Prostate gland (tissue), 2 donors: Measurements from ENCODE around the gene SPRING1. TPM values are rescaled to one million over a fixed set of nuclear protein-coding genes. Genes with fewer than 3 reads are reported as not detected.

Experiments used
- DNase-seq: peaks from one replicate; pipeline ENCODE4 v3.0.0-alpha.2; 2019; ENCODE audit warnings: low spot score
- H3K27ac ChIP-seq, 2 donors: fragments of 200-600 bp; sonication (generic); 2 replicates each; pipeline ENCODE4 v1.5.1; 2017 to 2019
- H3K27me3 ChIP-seq: fragments of 200-600 bp; sonication (generic); replicated peaks from 2 replicates; pipeline ENCODE4 v1.5.1; 2019; ENCODE audit not compliant: insufficient read depth
- H3K36me3 ChIP-seq, 2 donors: fragments of 200-600 bp; sonication (generic); 1 replicate in 1 of 2; 2 replicates in 1 of 2; pipeline versions ENCODE4 v1.5.1 to v1.8.1; 2017 to 2019
- H3K4me1 ChIP-seq: fragments of 200-600 bp; sonication (generic); replicated peaks from 2 replicates; pipeline ENCODE4 v1.5.1; 2019
- H3K4me3 ChIP-seq, 2 donors: fragments of 200-600 bp; sonication (generic); 2 replicates each; pipeline ENCODE4 v1.5.1; 2017 to 2019
- H3K9me3 ChIP-seq: fragments of 200-600 bp; sonication (generic); 2 replicates; pipeline ENCODE4 v1.5.1; 2017
- POLR2A ChIP-seq: fragments of 450-650 bp; IDR thresholded peaks from one replicate; pipeline ENCODE4 v1.6.1; 2016; ENCODE audit warnings: antibody characterized with exemption, mild to moderate bottlenecking
- POLR2AphosphoS5 ChIP-seq: sonication (generic); formaldehyde crosslinking; IDR thresholded peaks from one replicate; pipeline ENCODE4 v1.6.1; 2017; ENCODE audit warnings: antibody characterized with exemption
- WGBS: methylation state at CpG from one replicate; pipeline ENCODE4 v1.1.5; 2018; 5-methylcytosine and 5-hydroxymethylcytosine counted together
- intact Hi-C: fragments of 100-400 bp; cut with DNase I; formaldehyde crosslinking; loops from one replicate; pipeline ENCODE4 v1.14.2; 2022
- small RNA-seq, 2 donors: library from RNA; depleted of rRNA; stranded (forward); fragments of <200 nt; gene quantifications; one replicate each; pipeline ENCODE3, GENCODE V24; 2016
- total RNA-seq, 2 donors: library from RNA; depleted of rRNA; stranded (reverse); fragments of >200 nt; gene quantifications; one replicate each; pipeline ENCODE4 v1.1.0, GENCODE V29; 2016
- TF ChIP-seq, protein P1 (sequence below), 4 experiments: fragments of 200-600 bp in 2 of 4; fragments of 450-650 bp in 2 of 4; sonication (generic) in 2 of 4; IDR thresholded peaks; 1 replicate in 3 of 4; 2 replicates in 1 of 4; pipeline ENCODE4 v1.5.1; 2016 to 2019; ENCODE audit warnings: antibody characterized with exemption in 4 of 4, mild to moderate bottlenecking in 2 of 4, moderate library complexity in 2 of 4

Gene SPRING1
- total RNA-seq, 2 donors from 2014 or later: 12.9 to 21.0 TPM

DNA sequence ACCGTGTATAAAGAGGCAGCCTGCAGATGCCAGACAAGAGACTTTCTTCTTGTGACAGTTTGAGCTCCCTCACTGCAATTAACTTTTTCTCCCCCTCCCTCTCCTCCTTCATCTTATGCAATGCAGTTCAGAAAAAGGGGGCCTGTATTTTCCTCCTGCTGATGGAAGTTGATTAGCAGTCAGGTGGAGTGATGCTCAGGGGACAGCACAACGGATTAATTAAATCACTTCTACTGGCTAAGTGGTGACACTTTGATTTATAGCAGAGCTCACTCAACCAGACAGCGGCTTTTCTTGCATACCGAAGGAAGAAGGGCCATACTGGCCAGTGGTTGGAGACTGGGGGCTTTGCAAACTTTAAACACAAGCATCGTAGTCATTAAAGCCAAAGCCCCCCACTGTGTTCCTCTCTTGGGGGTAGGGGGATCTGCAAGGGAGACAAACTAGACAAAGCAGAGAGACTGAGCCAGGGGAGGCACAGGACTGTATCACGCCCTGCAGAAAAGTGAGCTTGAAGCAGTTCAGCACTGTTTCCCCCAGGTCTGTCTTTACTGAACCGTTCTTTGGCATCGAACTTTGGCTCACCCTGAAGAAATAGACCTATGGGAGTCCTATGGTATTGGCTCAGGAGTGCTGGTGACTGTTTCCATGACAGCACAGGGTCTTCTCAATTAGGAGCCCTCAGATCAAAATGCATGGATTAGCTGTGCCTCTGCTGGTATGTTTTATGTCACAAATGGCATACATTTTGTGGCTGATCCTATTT, 47.7 kb downstream of the SPRING1 start:
- Histone ChIP-seq H3K4me3 (no peak overlapping the region), H3K4me1 (peaks cover 7% of the 10 kb centered on the region), H3K27me3 (no peaks in the 10 kb centered on the region), H3K9me3 (no peaks in the 10 kb centered on the region), H3K36me3 (no peaks in the 10 kb centered on the region), H3K27ac (no peak overlapping the region)
- TF ChIP-seq POLR2A: no peak
- no peak for TF ChIP-seq POLR2AphosphoS5
- TF ChIP-seq, protein P1, sequence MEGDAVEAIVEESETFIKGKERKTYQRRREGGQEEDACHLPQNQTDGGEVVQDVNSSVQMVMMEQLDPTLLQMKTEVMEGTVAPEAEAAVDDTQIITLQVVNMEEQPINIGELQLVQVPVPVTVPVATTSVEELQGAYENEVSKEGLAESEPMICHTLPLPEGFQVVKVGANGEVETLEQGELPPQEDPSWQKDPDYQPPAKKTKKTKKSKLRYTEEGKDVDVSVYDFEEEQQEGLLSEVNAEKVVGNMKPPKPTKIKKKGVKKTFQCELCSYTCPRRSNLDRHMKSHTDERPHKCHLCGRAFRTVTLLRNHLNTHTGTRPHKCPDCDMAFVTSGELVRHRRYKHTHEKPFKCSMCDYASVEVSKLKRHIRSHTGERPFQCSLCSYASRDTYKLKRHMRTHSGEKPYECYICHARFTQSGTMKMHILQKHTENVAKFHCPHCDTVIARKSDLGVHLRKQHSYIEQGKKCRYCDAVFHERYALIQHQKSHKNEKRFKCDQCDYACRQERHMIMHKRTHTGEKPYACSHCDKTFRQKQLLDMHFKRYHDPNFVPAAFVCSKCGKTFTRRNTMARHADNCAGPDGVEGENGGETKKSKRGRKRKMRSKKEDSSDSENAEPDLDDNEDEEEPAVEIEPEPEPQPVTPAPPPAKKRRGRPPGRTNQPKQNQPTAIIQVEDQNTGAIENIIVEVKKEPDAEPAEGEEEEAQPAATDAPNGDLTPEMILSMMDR (IDR thresholded peaks at IDR 0.05): no peak
- intact Hi-C loops: no loop called here
- no peak for DNase-seq
- 53% methylated on average over 8 of the region's 8 CpGs for WGBS

DNA sequence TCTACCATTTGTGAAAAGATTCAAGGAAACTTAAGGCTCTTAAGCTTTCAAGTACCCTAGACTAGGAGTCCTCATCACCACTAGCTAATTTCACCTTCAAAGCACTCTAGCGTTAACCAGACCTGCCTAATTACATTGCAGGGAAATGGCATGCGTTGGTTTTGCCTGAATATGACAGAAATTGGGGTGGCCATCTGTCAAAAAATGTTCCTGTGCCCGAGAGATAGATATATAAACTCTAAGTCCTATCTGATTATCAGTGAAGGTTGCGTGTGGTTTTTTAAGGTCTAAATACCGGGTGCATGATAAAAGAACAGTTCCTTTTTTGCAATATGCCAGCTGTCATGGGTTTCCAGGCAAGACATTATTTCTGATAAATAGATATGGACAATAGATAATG, 48.3 kb downstream of the SPRING1 start:
- no peak overlapping the region for H3K27ac ChIP-seq
- TF ChIP-seq, protein P1 (IDR thresholded peaks at IDR 0.05): no peak
- TF ChIP-seq POLR2A (no peak), POLR2AphosphoS5 (no peak)
- H3K27me3 ChIP-seq: no peaks in the 10 kb centered on the region
- no peak overlapping the region for H3K4me3 ChIP-seq
- H3K36me3 ChIP-seq: no peaks in the 10 kb centered on the region
- H3K9me3 ChIP-seq: no peaks in the 10 kb centered on the region
- DNase-seq: no peak
- intact Hi-C loops: no loop called here
- H3K4me1 ChIP-seq: peaks cover 7% of the 10 kb centered on the region
- WGBS: 65% methylated on average over 5 of the region's 5 CpGs

Small RNAs within 50 kb of the gene (small RNA-seq; reads per million reads assigned to genes)
- 0 reads per million in 2 donors for gene RNU6-558P

Other genes starting within 250 kb of the SPRING1 start
- gene MAP1LC3B2, start 178.7 kb downstream of the SPRING1 start, total RNA-seq: 1 to 10 TPM in 1 of 2 donors, not detected in 1; 1.6 TPM
- 1 to 10 TPM in 1 of 2 donors, under 1 TPM in 1; 0.32 to 4.7 TPM for gene RNFT2, start 246 bp upstream of the SPRING1 start, total RNA-seq
- 1 to 10 TPM in 1 of 2 donors, not detected in 1; 4.9 TPM for gene HRK, start 143.4 kb upstream of the SPRING1 start, total RNA-seq
- gene FBXW8, start 172.9 kb upstream of the SPRING1 start, total RNA-seq: 10 to 100 TPM; 20.8 to 26.7 TPM